ENCODE measurements around the gene S100A11.

S100A11 gene

GRCh38 chr1:152038871-152039270, 2.1 kb upstream of the S100A11 start:
- no peak for DNase-seq

- no peak for DNase-seq
These were observed 1.1 kb downstream of the S100A11 start for GRCh38 chr1:152035539-152036266.

GRCh38 chr1:152034654-152035538, 1.9 kb downstream of the S100A11 start:
- peak; percentile 56 to 60 for DNase-seq

GRCh38 chr1:152034324-152034653, 2.5 kb downstream of the S100A11 start:
- no peak for DNase-seq

GRCh38 chr1:152029929-152030211, 6.9 kb downstream of the S100A11 start:
- DNase-seq: no peak

GRCh38 chr1:152029144-152029928, 7.5 kb downstream of the S100A11 start:
- no peak for DNase-seq

GRCh38 chr1:152026895-152027294, 9.9 kb downstream of the S100A11 start:
- DNase-seq: no peak

- DNase-seq: no peak
These were observed 12.6 kb downstream of the S100A11 start for GRCh38 chr1:152024223-152024622.

GRCh38 chr1:152023221-152023620, 13.6 kb downstream of the S100A11 start:
- no peak for DNase-seq

- no peak for DNase-seq
These were observed 14.3 kb downstream of the S100A11 start for GRCh38 chr1:152022474-152022873.

GRCh38 chr1:152021569-152021968, 15.2 kb downstream of the S100A11 start:
- DNase-seq: no peak

- no peak for DNase-seq
These were observed 16.0 kb downstream of the S100A11 start for GRCh38 chr1:152020849-152021248.

GRCh38 chr1:152018537-152018936, 18.3 kb downstream of the S100A11 start:
- DNase-seq: no peak

- no peak for DNase-seq
These were observed 21.0 kb downstream of the S100A11 start for GRCh38 chr1:152015766-152016165.

- DNase-seq: no peak
These were observed 21.9 kb downstream of the S100A11 start for GRCh38 chr1:152014943-152015342.

GRCh38 chr1:152013664-152014237, 23.1 kb downstream of the S100A11 start:
- peak in 1 of 2 experiments; percentile 18 for DNase-seq

GRCh38 chr1:152009691-152010090, 27.1 kb downstream of the S100A11 start:
- no peak for DNase-seq

GRCh38 chr1:152007047-152007446, 29.8 kb downstream of the S100A11 start:
- DNase-seq: no peak

GRCh38 chr1:152005360-152005912, 31.4 kb downstream of the S100A11 start:
- no peak for DNase-seq

- DNase-seq: no peak
These were observed 32.9 kb downstream of the S100A11 start for GRCh38 chr1:152003846-152004442.

- DNase-seq: no peak
These were observed 33.8 kb downstream of the S100A11 start for GRCh38 chr1:152002960-152003359.

All from activated CD4-positive, alpha-beta T cell treated with anti-CD3 and anti-CD28 coated beads, Interleukin-2, amount 50 U/mL, for 4 hours (primary cell).